DND-41 (cell line): ENCODE results near the gene BST1.

Source experiments
- ATAC-seq: fragments of 200-7000 bp; cut with Tn5 transposase; 3 replicates; pipeline ENCODE4 v1.9.1; 2021; ENCODE audit warnings: low read depth; ENCODE audit not compliant: insufficient read depth
- DNase-seq: peaks from one replicate; pipeline ENCODE4 v3.0.0-alpha.2; 2020
- H2AFZ ChIP-seq: 2 replicates; pipeline ENCODE4 v1.6.0; 2012; ENCODE audit warnings: low read depth, low read length
- H3K27ac ChIP-seq: 2 replicates; pipeline ENCODE4 v1.5.1; 2012; ENCODE audit warnings: low read length, inconsistent platforms
- H3K27me3 ChIP-seq: fragments of 200-600 bp; sonication (generic); 2 replicates; pipeline ENCODE4 v1.6.0; 2012; ENCODE audit warnings: low read length, mild to moderate bottlenecking, inconsistent platforms; ENCODE audit not compliant: insufficient read depth, poor library complexity
- H3K36me3 ChIP-seq: 2 replicates; pipeline ENCODE4 v1.5.1; 2012; ENCODE audit warnings: low read length, inconsistent platforms; ENCODE audit not compliant: insufficient read depth
- H3K4me1 ChIP-seq: 2 replicates; pipeline ENCODE4 v1.5.1; 2012; ENCODE audit warnings: mild to moderate bottlenecking, low read length; ENCODE audit not compliant: insufficient read depth
- H3K4me2 ChIP-seq: 2 replicates; pipeline ENCODE4 v1.6.0; 2012; ENCODE audit warnings: mild to moderate bottlenecking, moderate library complexity, low read length, inconsistent platforms; ENCODE audit not compliant: insufficient read depth
- H3K4me3 ChIP-seq, 2 experiments: fragments of 200-600 bp in 1 of 2; shearing (Covaris generic) in 1 of 2; 2 replicates each; pipeline ENCODE4 v1.5.1; 2012 to 2016; ENCODE audit warnings: inconsistent platforms in 2 of 2, low read length in 2 of 2, mild to moderate bottlenecking in 2 of 2, low read depth in 1 of 2, moderate library complexity in 1 of 2
- H3K79me2 ChIP-seq: 2 replicates; pipeline ENCODE4 v1.6.0; 2012; ENCODE audit warnings: low read length, inconsistent platforms; ENCODE audit not compliant: insufficient read depth
- H3K9ac ChIP-seq: 2 replicates; pipeline ENCODE4 v1.6.0; 2012; ENCODE audit warnings: low read depth, mild to moderate bottlenecking, inconsistent platforms, low read length, moderate library complexity
- H3K9me3 ChIP-seq: 2 replicates; pipeline ENCODE4 v1.5.1; 2012; ENCODE audit warnings: low read length, moderate library complexity, mild to moderate bottlenecking, inconsistent platforms; ENCODE audit not compliant: insufficient read depth, severe bottlenecking
- H4K20me1 ChIP-seq: 2 replicates; pipeline ENCODE4 v1.6.0; 2012; ENCODE audit warnings: low read length; ENCODE audit not compliant: insufficient read depth
- EZH2 ChIP-seq: IDR thresholded peaks from 3 replicates; pipeline ENCODE4 v1.6.1; 2012; ENCODE audit warnings: borderline replicate concordance, low read depth, mild to moderate bottlenecking, moderate library complexity, low read length, inconsistent platforms; ENCODE audit not compliant: severe bottlenecking
- TF ChIP-seq, protein P1 (sequence below): IDR thresholded peaks from 2 replicates; pipeline ENCODE4 v1.5.1; 2012; ENCODE audit warnings: borderline replicate concordance, low read length, moderate library complexity, mild to moderate bottlenecking; ENCODE audit not compliant: poor library complexity, severe bottlenecking; ENCODE audit errors: extremely low read depth

BST1 gene

DNA sequence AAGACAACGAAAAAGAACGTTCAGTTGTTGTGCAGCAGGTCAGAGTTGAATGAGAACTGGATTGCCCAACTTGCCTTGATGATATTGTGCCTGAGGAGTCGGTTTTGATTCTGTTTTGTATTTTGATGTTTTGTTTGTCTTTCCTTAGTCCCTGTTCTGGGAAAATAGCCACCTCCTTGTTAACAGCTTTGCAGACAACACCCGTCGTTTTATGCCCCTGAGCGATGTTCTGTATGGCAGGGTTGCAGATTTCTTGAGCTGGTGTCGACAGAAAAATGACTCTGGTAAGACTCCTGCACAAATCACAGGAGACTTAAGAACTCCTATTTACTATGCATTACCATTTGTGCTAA is 4.5 kb downstream of the BST1 start:
- H3K79me2 ChIP-seq = no peaks in the 10 kb centered on the region
- no peak overlapping the region for H3K4me3 ChIP-seq
- H3K36me3 ChIP-seq = no peaks in the 10 kb centered on the region
- DNase-seq (no peak), ATAC-seq (no peak)
- H3K27ac ChIP-seq = no peak overlapping the region
- 0 out of 2 replicates have a peak, but pooled peaks cover 6% of the 10 kb centered on the region for H4K20me1 ChIP-seq
- H3K4me1 ChIP-seq = peaks cover 15% of the 10 kb centered on the region
- no peak overlapping the region for H3K9ac ChIP-seq
- H2AFZ ChIP-seq = no peak overlapping the region
- TF ChIP-seq, protein P1, sequence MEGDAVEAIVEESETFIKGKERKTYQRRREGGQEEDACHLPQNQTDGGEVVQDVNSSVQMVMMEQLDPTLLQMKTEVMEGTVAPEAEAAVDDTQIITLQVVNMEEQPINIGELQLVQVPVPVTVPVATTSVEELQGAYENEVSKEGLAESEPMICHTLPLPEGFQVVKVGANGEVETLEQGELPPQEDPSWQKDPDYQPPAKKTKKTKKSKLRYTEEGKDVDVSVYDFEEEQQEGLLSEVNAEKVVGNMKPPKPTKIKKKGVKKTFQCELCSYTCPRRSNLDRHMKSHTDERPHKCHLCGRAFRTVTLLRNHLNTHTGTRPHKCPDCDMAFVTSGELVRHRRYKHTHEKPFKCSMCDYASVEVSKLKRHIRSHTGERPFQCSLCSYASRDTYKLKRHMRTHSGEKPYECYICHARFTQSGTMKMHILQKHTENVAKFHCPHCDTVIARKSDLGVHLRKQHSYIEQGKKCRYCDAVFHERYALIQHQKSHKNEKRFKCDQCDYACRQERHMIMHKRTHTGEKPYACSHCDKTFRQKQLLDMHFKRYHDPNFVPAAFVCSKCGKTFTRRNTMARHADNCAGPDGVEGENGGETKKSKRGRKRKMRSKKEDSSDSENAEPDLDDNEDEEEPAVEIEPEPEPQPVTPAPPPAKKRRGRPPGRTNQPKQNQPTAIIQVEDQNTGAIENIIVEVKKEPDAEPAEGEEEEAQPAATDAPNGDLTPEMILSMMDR = no peak
- TF ChIP-seq EZH2 = no peak
- peaks cover 11% of the 10 kb centered on the region for H3K27me3 ChIP-seq
- H3K4me2 ChIP-seq = no peak overlapping the region
- H3K9me3 ChIP-seq = no peaks in the 10 kb centered on the region

DNA sequence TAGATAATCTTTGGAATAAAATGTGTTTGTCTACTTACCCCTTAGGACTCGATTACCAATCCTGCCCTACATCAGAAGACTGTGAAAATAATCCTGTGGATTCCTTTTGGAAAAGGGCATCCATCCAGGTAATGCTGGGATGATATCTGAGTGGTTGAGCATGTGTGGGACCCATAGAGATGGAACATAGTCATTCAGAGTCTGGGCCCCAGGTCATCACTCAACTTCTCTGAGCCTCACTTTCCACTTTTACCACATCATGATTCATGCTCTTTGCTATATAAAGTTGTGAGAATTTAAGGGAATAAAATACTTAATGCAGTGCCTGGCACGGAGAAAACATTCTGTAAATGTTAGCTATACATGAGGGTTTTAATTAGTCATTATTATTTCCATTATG is 8.9 kb downstream of the BST1 start:
- Histone ChIP-seq H3K9ac (no peak overlapping the region), H3K27me3 (no peaks in the 10 kb centered on the region)

DNA sequence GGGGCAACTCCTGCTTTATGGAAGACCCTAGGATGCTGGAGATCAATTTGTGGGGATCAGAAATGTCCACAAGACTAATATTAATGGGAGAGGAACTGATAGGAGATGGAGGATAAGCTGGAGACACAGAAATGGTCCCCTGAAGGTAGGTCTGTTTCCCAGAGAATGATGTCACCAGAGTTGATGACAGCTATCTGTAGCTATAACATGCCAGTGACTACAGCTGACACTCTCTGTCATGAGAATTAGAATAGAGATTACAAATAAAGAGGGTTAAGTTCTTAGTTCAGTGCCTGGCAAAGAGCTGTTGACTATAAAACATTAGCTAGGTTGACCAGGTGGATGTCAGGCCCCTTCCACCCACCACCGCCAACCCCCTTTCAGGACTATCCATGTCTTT is 9.3 kb downstream of the BST1 start:
- TF ChIP-seq, protein P1 = no peak
- TF ChIP-seq EZH2 = no peak
- Histone ChIP-seq H3K27me3 (no peaks in the 10 kb centered on the region), H4K20me1 (no peaks in the 10 kb centered on the region), H3K36me3 (no peaks in the 10 kb centered on the region), H3K9ac (no peak overlapping the region), H3K27ac (no peak overlapping the region), H2AFZ (no peak overlapping the region), H3K4me1 (no peaks in the 10 kb centered on the region), H3K79me2 (no peaks in the 10 kb centered on the region), H3K9me3 (no peaks in the 10 kb centered on the region), H3K4me2 (no peak overlapping the region), H3K4me3 (no peak overlapping the region)
- no peak for ATAC-seq
- DNase-seq = no peak

More for the DNA sequence above, 8.9 kb downstream of the BST1 start:
- H3K27ac ChIP-seq = no peak overlapping the region
- H3K4me2 ChIP-seq = no peak overlapping the region
- H2AFZ ChIP-seq = no peak overlapping the region
- H3K79me2 ChIP-seq = no peaks in the 10 kb centered on the region
- DNase-seq = no peak
- no peaks in the 10 kb centered on the region for H3K9me3 ChIP-seq
- TF ChIP-seq EZH2 = no peak
- TF ChIP-seq, protein P1 = no peak
- no peak overlapping the region for H3K4me3 ChIP-seq
- H3K4me1 ChIP-seq = no peaks in the 10 kb centered on the region
- no peaks in the 10 kb centered on the region for H3K36me3 ChIP-seq
- H4K20me1 ChIP-seq = no peaks in the 10 kb centered on the region
- ATAC-seq = no peak

DNA sequence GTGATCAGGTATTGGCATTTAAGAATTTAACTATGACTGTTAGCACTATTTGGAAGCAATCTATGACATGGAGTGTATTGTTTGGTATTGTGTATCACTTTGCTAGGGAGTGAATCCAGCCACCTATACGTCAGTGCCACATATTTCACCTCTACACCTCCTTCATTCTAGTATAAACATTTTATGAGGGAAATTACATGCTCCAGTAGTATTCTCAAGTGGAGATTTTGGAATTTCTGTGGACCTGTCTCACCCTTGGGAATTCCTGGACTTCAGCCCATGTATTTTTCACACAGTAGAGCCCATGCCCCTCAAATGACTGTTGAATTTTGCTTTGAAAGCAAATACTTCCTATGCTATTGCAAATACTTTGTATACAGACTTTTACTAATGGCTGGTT is 11.3 kb downstream of the BST1 start:
- TF ChIP-seq, protein P1 = no peak
- no peak for TF ChIP-seq EZH2
- Histone ChIP-seq H3K4me2 (no peak overlapping the region), H4K20me1 (no peaks in the 10 kb centered on the region), H2AFZ (no peak overlapping the region), H3K9ac (no peak overlapping the region), H3K79me2 (no peaks in the 10 kb centered on the region), H3K27me3 (no peaks in the 10 kb centered on the region), H3K36me3 (no peaks in the 10 kb centered on the region), H3K27ac (no peak overlapping the region), H3K4me1 (no peaks in the 10 kb centered on the region), H3K4me3 (no peak overlapping the region), H3K9me3 (no peaks in the 10 kb centered on the region)
- ATAC-seq (no peak), DNase-seq (no peak)
